HepG2 (cell line): ENCODE data around the gene PAPOLA. TPM values are rescaled to one million over a fixed set of nuclear protein-coding genes. Genes with fewer than 3 reads are reported as not detected.

Source experiments
- ATAC-seq: fragments of 200-7000 bp; cut with Tn5 transposase; 3 replicates; pipeline ENCODE4 v1.9.1; 2020; ENCODE audit warnings: mild to moderate bottlenecking, moderate library complexity
- BruUV-seq: library from RNA; stranded (reverse); fragments of 400-500 nt; replicated peaks from 2 replicates; lab custom pipeline; 2021; lab: Mats Ljungman, UMichigan
- CTCF ChIA-PET: fragments of 300-600 bp; formaldehyde crosslinking; extraction: SDS; loops from one replicate; lab custom pipeline; 2021; ENCODE audit warnings: low total read pairs, inconsistent platforms, low intra/inter-chr PET ratio; lab: Yijun Ruan, JAX
- POLR2A ChIA-PET: fragments of 350-600 bp; sonication (Branson Sonifier 250); formaldehyde crosslinking; loops from one replicate; lab custom pipeline; 2020; ENCODE audit warnings: antibody characterized with exemption, inconsistent platforms; lab: Yijun Ruan, JAX
- DNase-seq: peaks from one replicate; pipeline ENCODE4 v3.0.0-alpha.2; 2015; ENCODE audit warnings: low spot score
- FAIRE-seq: peaks from 3 replicates; lab custom pipeline; 2011; peaks lifted over from hg19 to GRCh38; lab: Jason Lieb, UNC
- H2AFZ ChIP-seq: one replicate; pipeline ENCODE4 v1.6.1; 2011; ENCODE audit warnings: low read length, inconsistent platforms
- H3K27ac ChIP-seq: fragments of 300-600 bp; 3 replicates; pipeline ENCODE4 v1.8.0; 2011; ENCODE audit warnings: mixed run types, mild to moderate bottlenecking, mixed read lengths, low read length, inconsistent platforms; ENCODE audit not compliant: insufficient read depth; ENCODE audit errors: extremely low read length
- H3K27me3 ChIP-seq, 2 experiments: fragments of 200-600 bp in 1 of 2; 2 replicates in 1 of 2; 3 replicates in 1 of 2; pipeline versions ENCODE4 v1.6.0 to v1.8.0; 2011; ENCODE audit warnings: low read length in 2 of 2, mild to moderate bottlenecking in 2 of 2, moderate library complexity in 2 of 2, inconsistent platforms in 1 of 2; ENCODE audit not compliant: insufficient read depth in 2 of 2, control insufficient read depth in 1 of 2
- H3K36me3 ChIP-seq, 2 experiments: fragments of 200-600 bp in 1 of 2; replicated peaks in 1 of 2; 2 replicates in 1 of 2; 3 replicates in 1 of 2; pipeline versions ENCODE4 v1.5.1 to v1.8.0; 2011; ENCODE audit warnings: low read length in 2 of 2, inconsistent platforms in 1 of 2; ENCODE audit not compliant: insufficient read depth in 2 of 2, control insufficient read depth in 1 of 2
- H3K4me1 ChIP-seq: 2 replicates; pipeline ENCODE4 v1.5.1; 2012; ENCODE audit warnings: low read length, inconsistent platforms; ENCODE audit not compliant: insufficient read depth
- H3K4me2 ChIP-seq: 2 replicates; pipeline ENCODE4 v1.6.0; 2011; ENCODE audit warnings: low read depth, low read length, inconsistent platforms
- H3K4me3 ChIP-seq, 3 experiments: fragments of 200-600 bp in 1 of 3; sonication (generic), shearing (Covaris generic) in 1 of 3; replicated peaks in 1 of 3; 2 replicates each; pipeline ENCODE4 v1.5.1; 2011 to 2016; ENCODE audit warnings: low read length in 3 of 3, inconsistent platforms in 2 of 3, low read depth in 2 of 3, mild to moderate bottlenecking in 2 of 3, control low read depth in 1 of 3, mixed read lengths in 1 of 3; ENCODE audit not compliant: insufficient read depth in 1 of 3
- H3K79me2 ChIP-seq: one replicate; pipeline ENCODE4 v1.6.1; 2011; ENCODE audit warnings: low read length, inconsistent platforms; ENCODE audit not compliant: insufficient read depth
- H3K9ac ChIP-seq: 2 replicates; pipeline ENCODE4 v1.6.0; 2011; ENCODE audit warnings: mild to moderate bottlenecking, low read depth, low read length, inconsistent platforms; ENCODE audit not compliant: insufficient read depth
- H3K9me3 ChIP-seq: 2 replicates; pipeline ENCODE4 v1.5.1; 2012; ENCODE audit warnings: mild to moderate bottlenecking, low read length
- H4K20me1 ChIP-seq: 2 replicates; pipeline ENCODE4 v1.6.0; 2011; ENCODE audit warnings: inconsistent platforms, mild to moderate bottlenecking, low read length, moderate library complexity; ENCODE audit not compliant: insufficient read depth
- ATF7-NPFF ChIP-seq: sonication (generic); formaldehyde crosslinking; IDR thresholded peaks from 2 replicates; pipeline ENCODE4 v1.8.1; 2023; ENCODE audit warnings: mild to moderate bottlenecking, low read depth, missing genetic modification reagents, moderate library complexity
- BCL6 ChIP-seq: IDR thresholded peaks from 2 replicates; pipeline ENCODE4 v1.6.1; 2016; ENCODE audit warnings: missing genetic modification reagents, missing compliant biosample characterization
- JDP2 ChIP-seq: sonication (generic); formaldehyde crosslinking; IDR thresholded peaks from 2 replicates; pipeline ENCODE4 v1.8.1; 2022; ENCODE audit warnings: missing genetic modification reagents, borderline replicate concordance
- KLF12 ChIP-seq: sonication (generic); formaldehyde crosslinking; IDR thresholded peaks from 2 replicates; pipeline ENCODE4 v1.4.0; 2020; ENCODE audit warnings: missing genetic modification reagents, borderline replicate concordance
- MBNL3 ChIP-seq: fragments of 250-450 bp; sonication (Bioruptor Pico); conservative IDR thresholded peaks from 2 replicates; pipeline ENCODE4 v1.8.0; 2022; ENCODE audit warnings: mild to moderate bottlenecking, inconsistent platforms
- MYC ChIP-seq: sonication (generic); formaldehyde crosslinking; IDR thresholded peaks from 2 replicates; pipeline ENCODE4 v1.9.0; 2021; ENCODE audit warnings: missing genetic modification reagents, borderline replicate concordance
- SIX4 ChIP-seq: sonication (generic); formaldehyde crosslinking; IDR thresholded peaks from 2 replicates; pipeline ENCODE4 v1.4.0; 2020; ENCODE audit warnings: missing genetic modification reagents
- SKIL ChIP-seq: sonication (generic); formaldehyde crosslinking; IDR thresholded peaks from 2 replicates; pipeline ENCODE4 v1.8.0; 2022; ENCODE audit warnings: missing genetic modification reagents, mild to moderate bottlenecking, moderate library complexity, borderline replicate concordance
- TAF15 ChIP-seq: fragments of 200-400 bp; formaldehyde crosslinking; IDR thresholded peaks from one replicate; pipeline ENCODE4 v1.6.1; 2018; ENCODE audit warnings: mild to moderate bottlenecking, low read depth, low read length; ENCODE audit not compliant: poor library complexity, severe bottlenecking
- YEATS2 ChIP-seq: sonication (generic); formaldehyde crosslinking; IDR thresholded peaks from 2 replicates; pipeline ENCODE4 v1.4.0; 2020; ENCODE audit warnings: missing genetic modification reagents, borderline replicate concordance
- ZBTB4 ChIP-seq: sonication (generic); formaldehyde crosslinking; IDR thresholded peaks from 2 replicates; pipeline ENCODE4 v1.4.0; 2020; ENCODE audit warnings: missing genetic modification reagents, mild to moderate bottlenecking, borderline replicate concordance
- ZNF577 ChIP-seq: sonication (generic); formaldehyde crosslinking; IDR thresholded peaks from 2 replicates; pipeline ENCODE4 v1.4.0; 2020; ENCODE audit warnings: mild to moderate bottlenecking, low read depth, missing genetic modification reagents, borderline replicate concordance
- ZNF709 ChIP-seq: sonication (generic); formaldehyde crosslinking; IDR thresholded peaks from 2 replicates; pipeline ENCODE4 v1.5.0; 2020; ENCODE audit warnings: mild to moderate bottlenecking, missing genetic modification reagents
- ZNF737 ChIP-seq: sonication (generic); formaldehyde crosslinking; IDR thresholded peaks from 2 replicates; pipeline ENCODE4 v1.5.0; 2020; ENCODE audit warnings: missing genetic modification reagents, mild to moderate bottlenecking, borderline replicate concordance
- WGBS: methylation state at CpG from one replicate; pipeline ENCODE4 v1.1.6; 2017; ENCODE audit warnings: low lambda C conversion rate; 5-methylcytosine and 5-hydroxymethylcytosine counted together
- in situ Hi-C: cut with HindIII; loops from 2 replicates; pipeline ENCODE4 v1.10.0; 2017; ENCODE audit warnings: low pct_unique_long_range_greater_than_20kb; ENCODE audit not compliant: extremely low pct_ligation_motif_present
- intact Hi-C: fragments of 100-400 bp; cut with micrococcal nuclease; formaldehyde crosslinking; loops from one replicate; pipeline ENCODE4 v1.10.0; 2022; ENCODE audit not compliant: unreplicated experiment
- polyA plus RNA-seq, 8 experiments: library from polyadenylated mRNA; depleted of rRNA in 3 of 8; stranded (reverse) in 7 of 8; unstranded in 1 of 8; fragments of >200 nt; fragmentation: Illumina TruSeq in 4 of 8; extraction: Trizol in 4 of 8; gene quantifications; 2 replicates each; pipeline versions ENCODE4 v1.2.1 to v1.2.3, GENCODE V29; 2011 to 2016; ENCODE audit warnings: low read depth in 4 of 8, missing spikeins in 1 of 8, mixed read lengths in 1 of 8; ENCODE audit not compliant: insufficient read depth in 1 of 8
- total RNA-seq, 5 experiments: library from RNA; depleted of rRNA; stranded (reverse); fragments of >200 nt; fragmentation: Illumina TruSeq; extraction: Trizol; gene quantifications; 2 replicates each; pipeline ENCODE4 v1.2.3, GENCODE V29; 2016; ENCODE audit warnings: low read depth in 1 of 5

The PAPOLA gene
- total and polyA plus RNA-seq, 2 of the 13 experiments (the other 11 are each of a cell fraction or from before 2014, with no cell fraction given), result 103 to 151 TPM

- 6% methylated on average over 2 of the region's 4 CpGs for WGBS
- H2AFZ ChIP-seq, result no peak overlapping the region
- H4K20me1 ChIP-seq, result no peaks in the 10 kb centered on the region
- H3K27me3 ChIP-seq, result peaks cover 0 to 5% of the 10 kb centered on the region in 2 experiments; a peak in 1 of 5 replicates
- H3K9me3 ChIP-seq, result no peaks in the 10 kb centered on the region
- in situ Hi-C loops (loop anchor here (5.0 to 10.0 kb wide), 2 partner anchors 159 to 262 kb away; no protein-coding TSS in a partner anchor), intact Hi-C loops (loop anchor here (5.0 kb wide), 1 partner anchor 269 kb away; no protein-coding TSS in a partner anchor)
- no peak for FAIRE-seq
- H3K4me1 ChIP-seq, result 0 out of 2 replicates have a peak, but pooled peaks cover 4% of the 10 kb centered on the region
- BruUV-seq, result no TSS peak
- no peak for DNase-seq
- ChIA-PET POLR2A (no interaction called here), CTCF (interaction anchor here (2.0 kb wide), 1 partner anchor 158 kb away, joined by 15 read pairs; no protein-coding TSS in a partner anchor)
- H3K4me2 ChIP-seq, result no peak overlapping the region
- no peaks in the 10 kb centered on the region for H3K36me3 ChIP-seq
- no peak overlapping the region for H3K27ac ChIP-seq
- H3K4me3 ChIP-seq, result no peak overlapping the region
- no peaks in the 10 kb centered on the region for H3K79me2 ChIP-seq
- ATAC-seq, result no peak
- no peak overlapping the region for H3K9ac ChIP-seq
- TF ChIP-seq JDP2 (CRISPR knock-in tag) (no peak), SKIL (no peak), BCL6 (CRISPR knock-in tag) (no peak), ATF7-NPFF (CRISPR knock-in tag) (no peak), MBNL3 (CRISPR knock-in tag) (no peak), SIX4 (CRISPR knock-in tag) (no peak), MYC (CRISPR knock-in tag) (no peak), ZNF577 (CRISPR knock-in tag) (no peak), ZNF737 (CRISPR knock-in tag) (no peak), TAF15 (no peak), KLF12 (CRISPR knock-in tag) (no peak), YEATS2 (no peak), ZNF709 (CRISPR knock-in tag) (no peak), ZBTB4 (no peak)
These were observed 80.8 kb downstream of the PAPOLA start for GRCh38 chr14:96582995-96583394.
